Lower leg skin (tissue), 3 donors: ENCODE measurements around the gene SELE.

ENCODE experiments used
- POLR2A ChIP-seq, 2 donors: fragments of 450-650 bp; IDR thresholded peaks; one replicate each; pipeline ENCODE4 v1.6.1; 2016 to 2017; ENCODE audit warnings: antibody characterized with exemption in 2 of 2, mild to moderate bottlenecking in 1 of 2, moderate library complexity in 1 of 2
- TF ChIP-seq, protein P1 (sequence below), 3 donors: fragments of 450-650 bp; IDR thresholded peaks; one replicate each; pipeline ENCODE4 v1.5.1; 2016; ENCODE audit warnings: antibody characterized with exemption in 3 of 3, mild to moderate bottlenecking in 3 of 3, moderate library complexity in 2 of 3

- TF ChIP-seq, protein P1, sequence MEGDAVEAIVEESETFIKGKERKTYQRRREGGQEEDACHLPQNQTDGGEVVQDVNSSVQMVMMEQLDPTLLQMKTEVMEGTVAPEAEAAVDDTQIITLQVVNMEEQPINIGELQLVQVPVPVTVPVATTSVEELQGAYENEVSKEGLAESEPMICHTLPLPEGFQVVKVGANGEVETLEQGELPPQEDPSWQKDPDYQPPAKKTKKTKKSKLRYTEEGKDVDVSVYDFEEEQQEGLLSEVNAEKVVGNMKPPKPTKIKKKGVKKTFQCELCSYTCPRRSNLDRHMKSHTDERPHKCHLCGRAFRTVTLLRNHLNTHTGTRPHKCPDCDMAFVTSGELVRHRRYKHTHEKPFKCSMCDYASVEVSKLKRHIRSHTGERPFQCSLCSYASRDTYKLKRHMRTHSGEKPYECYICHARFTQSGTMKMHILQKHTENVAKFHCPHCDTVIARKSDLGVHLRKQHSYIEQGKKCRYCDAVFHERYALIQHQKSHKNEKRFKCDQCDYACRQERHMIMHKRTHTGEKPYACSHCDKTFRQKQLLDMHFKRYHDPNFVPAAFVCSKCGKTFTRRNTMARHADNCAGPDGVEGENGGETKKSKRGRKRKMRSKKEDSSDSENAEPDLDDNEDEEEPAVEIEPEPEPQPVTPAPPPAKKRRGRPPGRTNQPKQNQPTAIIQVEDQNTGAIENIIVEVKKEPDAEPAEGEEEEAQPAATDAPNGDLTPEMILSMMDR (IDR thresholded peaks at IDR 0.05) = no peak
- TF ChIP-seq POLR2A (IDR thresholded peaks at IDR 0.05) = no peak
These were observed 25.8 kb downstream of the SELE start for GRCh38 chr1:169707912-169708604.
